ENCODE results near the gene LRP5. TPM values are rescaled to one million over a fixed set of nuclear protein-coding genes. Genes with fewer than 3 reads are reported as not detected.

Gene LRP5
- total RNA-seq (10 to 100 TPM; 18.3 to 43.8 (median 29.2) TPM), polyA plus RNA-seq (10 to 100 TPM; 18.0 to 63.1 (median 20.4) TPM)

DNA sequence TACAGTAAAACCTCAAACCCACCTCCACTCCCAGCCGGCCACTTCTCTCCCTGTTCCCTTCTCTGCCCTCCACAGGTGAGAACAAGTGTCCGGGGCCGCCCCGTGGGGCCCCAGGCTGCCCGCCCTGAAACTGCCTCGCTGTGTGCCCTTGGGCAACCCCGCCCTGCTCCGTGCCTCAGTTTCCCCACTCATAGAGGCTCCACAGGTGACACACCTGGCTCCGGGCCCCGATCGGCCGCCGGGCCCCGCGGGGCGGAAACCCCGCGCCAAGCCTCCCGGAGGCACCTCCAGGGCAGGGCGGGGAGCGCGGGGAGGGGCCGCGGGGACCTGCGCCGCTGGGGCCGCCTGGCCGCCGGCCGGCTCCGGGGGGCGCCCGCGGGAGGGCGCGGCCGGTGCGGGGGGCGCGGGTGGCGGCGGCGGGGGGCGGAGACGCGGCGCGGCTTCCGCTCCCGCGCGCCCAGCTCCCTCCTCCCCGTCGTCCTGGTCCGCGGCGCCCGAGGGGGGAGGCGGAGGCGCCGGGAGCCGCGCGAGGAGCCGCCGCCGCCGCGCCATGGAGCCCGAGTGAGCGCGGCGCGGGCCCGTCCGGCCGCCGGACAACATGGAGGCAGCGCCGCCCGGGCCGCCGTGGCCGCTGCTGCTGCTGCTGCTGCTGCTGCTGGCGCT is at the start of gene LRP5:
Gene LRP5, plus strand, starts transcription at position 475 of the 663 bp plus-strand sequence. Its CDS starts 124 bp downstream, at position 599.
- WGBS, 2 donors = 2 to 3% methylated on average over 85 of the region's 85 CpGs
- intact Hi-C loops (cut with DNase I) = loop anchor here (5.0 kb wide), 2 partner anchors 40 to 70 kb away; partner anchors contain the start of gene C11orf24
- Histone ChIP-seq H3K27me3 (no peaks in the 10 kb centered on the region), H3K4me3 (peak within 1 kb of the TSS; percentile 65 to 82 (median 76)), H3K36me3 (no peaks in the 10 kb centered on the region), H3K27ac (peak within 1 kb of the TSS; percentile 78 to 92 (median 88)), H3K4me1 (peaks cover 0 to 46% (median 41%) of the 10 kb centered on the region in 4 donors), H3K9me3 (no peaks in the 10 kb centered on the region)
- DNase-seq = peak; percentile 69
- TF ChIP-seq EP300 (IDR thresholded peaks at IDR 0.05) (no peak), POLR2AphosphoS5 (IDR thresholded peaks at IDR 0.05) (no peak), POLR2A (IDR thresholded peaks at IDR 0.05) (no peak)
- TF ChIP-seq, protein P1, sequence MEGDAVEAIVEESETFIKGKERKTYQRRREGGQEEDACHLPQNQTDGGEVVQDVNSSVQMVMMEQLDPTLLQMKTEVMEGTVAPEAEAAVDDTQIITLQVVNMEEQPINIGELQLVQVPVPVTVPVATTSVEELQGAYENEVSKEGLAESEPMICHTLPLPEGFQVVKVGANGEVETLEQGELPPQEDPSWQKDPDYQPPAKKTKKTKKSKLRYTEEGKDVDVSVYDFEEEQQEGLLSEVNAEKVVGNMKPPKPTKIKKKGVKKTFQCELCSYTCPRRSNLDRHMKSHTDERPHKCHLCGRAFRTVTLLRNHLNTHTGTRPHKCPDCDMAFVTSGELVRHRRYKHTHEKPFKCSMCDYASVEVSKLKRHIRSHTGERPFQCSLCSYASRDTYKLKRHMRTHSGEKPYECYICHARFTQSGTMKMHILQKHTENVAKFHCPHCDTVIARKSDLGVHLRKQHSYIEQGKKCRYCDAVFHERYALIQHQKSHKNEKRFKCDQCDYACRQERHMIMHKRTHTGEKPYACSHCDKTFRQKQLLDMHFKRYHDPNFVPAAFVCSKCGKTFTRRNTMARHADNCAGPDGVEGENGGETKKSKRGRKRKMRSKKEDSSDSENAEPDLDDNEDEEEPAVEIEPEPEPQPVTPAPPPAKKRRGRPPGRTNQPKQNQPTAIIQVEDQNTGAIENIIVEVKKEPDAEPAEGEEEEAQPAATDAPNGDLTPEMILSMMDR (IDR thresholded peaks at IDR 0.05) = no peak

DNA sequence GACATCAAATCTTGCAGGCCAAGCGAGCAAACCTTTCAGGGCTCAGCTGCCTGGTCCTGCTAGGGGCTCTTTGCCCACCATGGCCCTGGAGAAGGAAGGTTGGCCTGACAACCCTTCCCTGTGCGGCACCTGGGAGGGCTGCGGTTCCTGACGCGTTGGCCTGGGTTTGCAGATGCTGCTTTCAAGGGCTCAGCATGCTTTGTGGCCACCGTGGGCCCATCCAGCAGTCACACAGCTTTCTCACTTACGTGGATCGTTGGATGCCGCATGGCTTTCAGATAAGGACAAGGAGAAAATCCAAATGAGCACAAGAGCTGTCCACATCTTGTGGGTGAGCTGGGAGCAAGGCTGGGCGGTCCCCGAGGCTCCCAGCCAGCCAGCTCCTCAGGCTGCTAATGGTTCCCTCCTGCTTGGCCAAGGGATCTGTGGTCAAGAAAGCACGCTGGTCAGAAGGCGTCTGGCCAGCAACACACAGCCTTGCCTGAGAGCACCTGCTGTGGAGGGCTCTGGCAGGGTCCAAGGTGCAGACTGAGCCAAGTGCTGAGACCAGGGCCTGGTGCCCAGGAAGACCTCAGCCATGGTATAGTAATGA is 48.9 kb upstream of the LRP5 start:
- TF ChIP-seq EP300 (IDR thresholded peaks at IDR 0.05) (no peak), POLR2AphosphoS5 (IDR thresholded peaks at IDR 0.05) (no peak), POLR2A (IDR thresholded peaks at IDR 0.05) (no peak)
- TF ChIP-seq, protein P1 (IDR thresholded peaks at IDR 0.05) = no peak
- no peaks in the 10 kb centered on the region for H3K9me3 ChIP-seq
- 96% methylated on average over 13 of the region's 13 CpGs for WGBS, 2 donors
- H3K27me3 ChIP-seq = no peaks in the 10 kb centered on the region
- H3K4me3 ChIP-seq = no peak overlapping the region
- H3K4me1 ChIP-seq = peaks cover 0 to under 1% (median 0%) of the 10 kb centered on the region in 4 donors
- intact Hi-C loops (cut with DNase I) = no loop called here
- H3K27ac ChIP-seq = no peak overlapping the region
- H3K36me3 ChIP-seq = peaks cover 8 to 73% (median 47%) of the 10 kb centered on the region in 4 donors
- no peak for DNase-seq

DNA sequence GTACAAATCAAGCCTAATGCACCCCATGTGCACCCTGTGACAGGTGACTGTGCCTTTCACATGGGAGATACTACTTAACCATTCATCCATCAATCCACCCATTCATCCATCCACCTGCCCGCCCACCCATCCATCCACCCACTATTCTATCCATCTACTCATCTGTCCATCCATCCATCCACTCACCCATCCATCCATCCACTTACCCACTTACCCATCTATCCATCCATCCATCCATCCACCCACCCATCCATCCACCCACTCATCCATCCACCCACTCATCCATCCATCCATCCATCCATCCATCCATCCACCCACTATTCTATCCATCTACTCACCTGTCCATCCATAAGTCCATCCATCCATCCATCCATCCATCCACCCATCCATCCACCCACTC is 48.1 kb upstream of the LRP5 start:
- no peak for DNase-seq
- Histone ChIP-seq H3K9me3 (no peaks in the 10 kb centered on the region), H3K27me3 (no peaks in the 10 kb centered on the region), H3K36me3 (peaks cover 8 to 73% (median 47%) of the 10 kb centered on the region in 4 donors), H3K4me3 (no peak overlapping the region), H3K4me1 (peaks cover 0 to 7% (median 2%) of the 10 kb centered on the region in 4 donors), H3K27ac (no peak overlapping the region)
- TF ChIP-seq POLR2A (IDR thresholded peaks at IDR 0.05) = no peak
- TF ChIP-seq POLR2AphosphoS5 (IDR thresholded peaks at IDR 0.05) = no peak
- TF ChIP-seq, protein P1 (IDR thresholded peaks at IDR 0.05) = no peak
- no peak for TF ChIP-seq EP300 (IDR thresholded peaks at IDR 0.05)
- WGBS, 2 donors = 96 to 100% methylated on average over 1 of the region's 1 CpG
- intact Hi-C loops (cut with DNase I) = no loop called here

DNA sequence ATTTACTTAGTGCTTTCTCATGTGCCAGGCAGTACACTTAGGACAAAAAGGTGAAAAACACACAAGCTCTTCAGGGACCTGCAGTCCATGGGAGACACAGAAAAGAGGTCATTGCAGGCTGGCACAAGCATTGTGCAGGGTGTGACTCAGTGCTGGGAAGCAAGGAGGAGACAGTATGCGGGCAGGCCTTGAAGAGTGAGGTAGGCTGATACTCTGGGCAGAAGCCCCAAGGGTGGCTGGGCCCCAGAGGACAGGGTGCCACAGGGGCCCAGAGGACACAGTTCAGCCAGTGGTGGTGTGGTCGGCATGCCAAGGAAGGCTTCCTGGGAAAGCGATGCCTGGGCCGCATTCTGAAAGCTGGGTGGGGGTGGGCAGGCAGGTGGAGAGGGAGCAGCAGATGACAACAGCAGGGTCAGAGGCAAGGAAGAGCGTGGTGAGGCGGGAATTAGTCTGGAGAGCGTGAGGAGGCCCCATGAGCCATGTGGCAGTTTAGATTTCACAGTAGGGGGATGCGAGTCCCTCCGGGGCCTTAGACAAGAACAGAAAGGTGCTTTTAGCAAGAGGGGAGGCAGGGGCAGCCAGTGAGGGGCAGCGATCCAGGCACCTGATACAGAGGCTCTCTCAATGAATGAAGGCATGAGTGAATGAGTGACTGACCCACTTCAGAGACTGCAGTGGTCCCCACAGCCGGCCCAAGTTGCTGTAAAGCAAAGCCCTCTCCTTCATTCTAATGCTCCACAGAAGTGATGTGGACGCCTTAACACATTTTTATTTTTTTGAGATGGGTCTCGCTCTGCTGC is 47.5 kb upstream of the LRP5 start:
- Histone ChIP-seq H3K9me3 (no peaks in the 10 kb centered on the region), H3K4me3 (no peak overlapping the region), H3K27ac (no peak overlapping the region), H3K4me1 (peaks cover 0 to 14% (median 9%) of the 10 kb centered on the region in 4 donors), H3K36me3 (peaks cover 8 to 73% (median 47%) of the 10 kb centered on the region in 4 donors), H3K27me3 (no peaks in the 10 kb centered on the region)
- TF ChIP-seq, protein P1 (IDR thresholded peaks at IDR 0.05) = no peak
- TF ChIP-seq EP300 (IDR thresholded peaks at IDR 0.05) (no peak), POLR2AphosphoS5 (IDR thresholded peaks at IDR 0.05) (no peak), POLR2A (IDR thresholded peaks at IDR 0.05) (no peak)
- WGBS, 2 donors = 89 to 90% methylated on average over 13 of the region's 13 CpGs
- intact Hi-C loops (cut with DNase I) = no loop called here
- DNase-seq = no peak
